Mesothelial cell of epicardium (in vitro differentiated cells): Measurements from ENCODE around the gene GOLT1A. TPM values are rescaled to one million over a fixed set of nuclear protein-coding genes. Genes with fewer than 3 reads are reported as not detected.
"Not testable (repeated sequence)": the region's sequence is repeated elsewhere in the genome, so short reads cannot be mapped to it uniquely, and the experiment has no call there.

Experiments
- DNase-seq, 2 experiments: peaks; one replicate each; pipeline ENCODE4 v3.0.0; 2021; ENCODE audit warnings: low spot score in 2 of 2; ENCODE audit not compliant: unreplicated experiment in 2 of 2
- H3K27ac Mint-ChIP-seq: 2 replicates; pipeline ENCODE4 v1.8.0; 2021; ENCODE audit warnings: mixed read lengths
- H3K27me3 Mint-ChIP-seq: 2 replicates; pipeline ENCODE4 v1.8.0; 2021; ENCODE audit warnings: low read depth, mixed read lengths
- H3K36me3 Mint-ChIP-seq: 2 replicates; pipeline ENCODE4 v1.8.0; 2021; ENCODE audit warnings: mixed read lengths
- H3K4me1 Mint-ChIP-seq: 2 replicates; pipeline ENCODE4 v1.8.0; 2021; ENCODE audit warnings: mixed read lengths
- H3K4me3 Mint-ChIP-seq: 2 replicates; pipeline ENCODE4 v1.8.0; 2021; ENCODE audit warnings: mild to moderate bottlenecking, moderate library complexity, mixed read lengths
- H3K9me3 Mint-ChIP-seq: 2 replicates; pipeline ENCODE4 v1.8.0; 2021; ENCODE audit warnings: mixed read lengths
- total RNA-seq: library from RNA; stranded (reverse); gene quantifications from 3 replicates; pipeline ENCODE4 v1.2.1, GENCODE V29; 2021
- TF ChIP-seq, protein P1 (sequence below): fragments of 200-600 bp; sonication (generic); IDR thresholded peaks from one replicate; pipeline ENCODE4 v1.5.0; 2021; ENCODE audit warnings: antibody characterized with exemption; ENCODE audit not compliant: unreplicated experiment

GOLT1A gene
- total RNA-seq, 1 donor from 2014 or later, result 4.1 TPM

GRCh38 chr1:204246876-204247275 is 33.1 kb upstream of the GOLT1A start:
- Mint-ChIP-seq H3K4me3 (no peak overlapping the region), H3K9me3 (no peaks in the 10 kb centered on the region), H3K27ac (no peak overlapping the region), H3K27me3 (no peaks in the 10 kb centered on the region), H3K4me1 (no peaks in the 10 kb centered on the region), H3K36me3 (peaks cover 32% of the 10 kb centered on the region)
- no peak for DNase-seq
- TF ChIP-seq, protein P1, sequence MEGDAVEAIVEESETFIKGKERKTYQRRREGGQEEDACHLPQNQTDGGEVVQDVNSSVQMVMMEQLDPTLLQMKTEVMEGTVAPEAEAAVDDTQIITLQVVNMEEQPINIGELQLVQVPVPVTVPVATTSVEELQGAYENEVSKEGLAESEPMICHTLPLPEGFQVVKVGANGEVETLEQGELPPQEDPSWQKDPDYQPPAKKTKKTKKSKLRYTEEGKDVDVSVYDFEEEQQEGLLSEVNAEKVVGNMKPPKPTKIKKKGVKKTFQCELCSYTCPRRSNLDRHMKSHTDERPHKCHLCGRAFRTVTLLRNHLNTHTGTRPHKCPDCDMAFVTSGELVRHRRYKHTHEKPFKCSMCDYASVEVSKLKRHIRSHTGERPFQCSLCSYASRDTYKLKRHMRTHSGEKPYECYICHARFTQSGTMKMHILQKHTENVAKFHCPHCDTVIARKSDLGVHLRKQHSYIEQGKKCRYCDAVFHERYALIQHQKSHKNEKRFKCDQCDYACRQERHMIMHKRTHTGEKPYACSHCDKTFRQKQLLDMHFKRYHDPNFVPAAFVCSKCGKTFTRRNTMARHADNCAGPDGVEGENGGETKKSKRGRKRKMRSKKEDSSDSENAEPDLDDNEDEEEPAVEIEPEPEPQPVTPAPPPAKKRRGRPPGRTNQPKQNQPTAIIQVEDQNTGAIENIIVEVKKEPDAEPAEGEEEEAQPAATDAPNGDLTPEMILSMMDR, result no peak

DNA sequence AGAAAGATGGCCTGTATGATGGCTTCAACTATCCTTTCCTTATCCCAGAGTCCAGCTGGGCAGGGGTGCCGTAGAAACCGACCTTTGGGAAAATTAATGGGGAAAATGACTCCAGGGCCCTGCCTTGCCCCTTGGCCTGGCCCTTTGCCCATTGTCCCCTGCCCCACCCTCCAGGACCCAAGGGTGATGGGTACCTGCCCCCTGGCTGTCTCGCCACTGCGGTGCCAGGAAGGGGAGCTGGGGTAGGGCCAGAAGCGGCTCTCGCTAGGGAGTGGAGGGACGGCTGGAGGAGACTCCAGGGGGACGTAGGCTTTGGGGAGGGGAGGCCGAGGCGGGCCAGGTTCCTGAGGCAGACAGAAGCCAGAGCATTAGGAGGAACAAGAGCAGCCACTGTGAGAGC is 29.1 kb upstream of the GOLT1A start:
- Mint-ChIP-seq H3K4me1 (no peaks in the 10 kb centered on the region), H3K9me3 (no peaks in the 10 kb centered on the region), H3K36me3 (peaks cover 54% of the 10 kb centered on the region), H3K4me3 (no peak overlapping the region), H3K27ac (no peak overlapping the region), H3K27me3 (no peaks in the 10 kb centered on the region)
- TF ChIP-seq, protein P1, result no peak
- DNase-seq, result no peak

GRCh38 chr1:204241914-204242313 is 28.1 kb upstream of the GOLT1A start:
- no peak overlapping the region for H3K4me3 Mint-ChIP-seq
- H3K4me1 Mint-ChIP-seq, result no peaks in the 10 kb centered on the region
- no peaks in the 10 kb centered on the region for H3K9me3 Mint-ChIP-seq
- no peaks in the 10 kb centered on the region for H3K27me3 Mint-ChIP-seq
- no peak overlapping the region for H3K27ac Mint-ChIP-seq
- DNase-seq, result no peak
- TF ChIP-seq, protein P1, result no peak
- peaks cover 59% of the 10 kb centered on the region for H3K36me3 Mint-ChIP-seq

DNA sequence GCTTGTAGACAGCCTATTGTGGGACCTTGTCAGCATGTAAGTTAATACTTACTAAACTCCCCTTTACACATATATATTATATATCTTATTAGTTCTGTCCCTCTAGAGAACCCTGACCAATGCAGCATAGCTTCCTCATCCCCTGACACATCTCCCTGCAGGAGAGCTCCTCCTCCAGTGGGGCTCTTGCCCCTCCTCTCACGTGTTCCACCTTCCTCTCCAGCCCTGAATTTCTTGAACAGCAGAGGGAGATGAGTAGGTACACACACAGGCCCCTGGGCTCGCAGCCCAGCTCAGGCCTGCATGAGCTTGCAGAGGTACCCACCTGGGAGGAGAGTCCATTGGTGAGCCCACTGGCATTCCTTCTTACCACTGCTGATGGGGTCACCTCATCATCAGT is 27.3 kb upstream of the GOLT1A start:
- no peaks in the 10 kb centered on the region for H3K4me1 Mint-ChIP-seq
- H3K27ac Mint-ChIP-seq, result no peak overlapping the region
- DNase-seq, result no peak
- TF ChIP-seq, protein P1, result no peak
- H3K9me3 Mint-ChIP-seq, result peaks cover 5% of the 10 kb centered on the region
- peaks cover 60% of the 10 kb centered on the region for H3K36me3 Mint-ChIP-seq
- no peaks in the 10 kb centered on the region for H3K27me3 Mint-ChIP-seq
- H3K4me3 Mint-ChIP-seq, result no peak overlapping the region

DNA sequence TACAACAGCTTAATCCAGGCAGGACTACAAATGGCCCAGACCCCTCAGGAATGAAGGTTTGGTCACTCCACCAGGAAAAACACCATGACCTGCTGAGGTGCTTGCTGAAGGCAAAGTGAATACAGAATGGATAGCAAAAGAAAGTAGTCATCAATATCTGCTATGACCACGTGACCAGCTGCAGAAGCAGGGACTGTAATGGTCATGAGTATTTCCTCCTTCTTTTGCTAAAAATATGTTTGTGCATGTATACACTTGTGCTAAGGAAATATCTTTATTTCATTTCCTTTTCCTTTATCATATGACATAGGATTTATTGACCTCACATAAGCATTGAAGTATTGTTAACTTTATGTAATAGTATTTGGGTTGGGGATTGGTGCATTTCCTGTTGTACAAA is 26.4 kb upstream of the GOLT1A start:
- TF ChIP-seq, protein P1, result no peak
- Mint-ChIP-seq H3K9me3 (peaks cover 8% of the 10 kb centered on the region), H3K4me3 (no peak overlapping the region), H3K4me1 (no peaks in the 10 kb centered on the region), H3K36me3 (peaks cover 62% of the 10 kb centered on the region), H3K27ac (no peak overlapping the region), H3K27me3 (no peaks in the 10 kb centered on the region)
- no peak for DNase-seq

- not testable (repeated sequence) for H3K27me3 Mint-ChIP-seq, H3K27ac Mint-ChIP-seq, H3K4me1 Mint-ChIP-seq, DNase-seq, H3K4me3 Mint-ChIP-seq, H3K9me3 Mint-ChIP-seq
- H3K36me3 Mint-ChIP-seq, result peaks cover 59% of the 10 kb centered on the region
Measured at GRCh38 chr1:204239401-204239800, 25.6 kb upstream of the GOLT1A start.

DNA sequence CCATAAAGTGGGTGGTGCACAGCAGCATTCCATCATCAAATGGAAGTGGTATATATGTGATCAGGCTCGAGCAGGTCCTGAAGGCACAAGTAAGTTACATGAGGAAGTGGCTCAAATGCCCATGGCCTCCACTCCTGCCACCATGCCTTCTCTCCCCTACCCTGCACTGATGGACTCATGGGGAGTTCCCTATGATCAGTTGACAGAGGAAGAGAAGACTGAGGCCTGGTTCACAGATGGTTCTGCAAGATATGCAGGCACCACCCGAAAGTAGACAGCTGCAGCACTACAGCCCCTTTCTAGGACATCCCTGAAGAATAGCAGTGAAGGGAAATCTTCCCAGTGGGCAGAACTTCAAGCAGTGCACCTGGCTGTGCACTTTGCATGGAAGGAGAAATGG is 24.7 kb upstream of the GOLT1A start:
- H3K36me3 Mint-ChIP-seq, result peaks cover 66% of the 10 kb centered on the region
- H3K4me1 Mint-ChIP-seq, H3K9me3 Mint-ChIP-seq, DNase-seq, H3K4me3 Mint-ChIP-seq, H3K27ac Mint-ChIP-seq, H3K27me3 Mint-ChIP-seq: not testable (repeated sequence)

DNA sequence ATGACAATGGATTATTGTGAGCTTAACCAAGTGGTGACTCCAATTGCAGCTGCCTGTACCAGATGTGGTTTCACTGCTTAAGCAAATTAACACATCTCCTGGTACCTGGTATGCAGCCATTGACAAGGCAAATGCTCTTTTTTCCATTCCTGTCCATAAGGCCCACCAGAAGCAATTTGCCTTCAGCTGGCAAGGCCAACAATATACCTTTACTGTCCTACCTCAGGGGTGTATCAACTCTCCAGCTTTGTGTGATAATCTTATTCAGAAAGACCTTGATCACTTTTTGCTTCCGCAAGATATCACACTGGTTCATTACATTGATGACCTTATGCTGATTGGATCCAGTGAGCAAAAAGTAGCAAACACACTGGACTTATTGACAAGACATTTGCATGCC is 23.7 kb upstream of the GOLT1A start:
- H3K27me3 Mint-ChIP-seq, H3K27ac Mint-ChIP-seq, H3K9me3 Mint-ChIP-seq, H3K4me3 Mint-ChIP-seq, DNase-seq, H3K4me1 Mint-ChIP-seq: not testable (repeated sequence)
- H3K36me3 Mint-ChIP-seq, result peaks cover 67% of the 10 kb centered on the region
